ENCODE data around the gene MED9. TPM values are rescaled to one million over a fixed set of nuclear protein-coding genes. Genes with fewer than 3 reads are reported as not detected.
"Not testable (repeated sequence)": the region's sequence is repeated elsewhere in the genome, so short reads cannot be mapped to it uniquely, and the experiment has no call there.

Gene MED9
- total and polyA plus RNA-seq, 2 donors (not counting 1 experiment from before 2014, with no cell fraction given), result 10.5 to 11.7 TPM

- H3K27ac ChIP-seq (ENCODE audit: insufficient read depth, low read length), result no peak overlapping the region
- H3K9me3 ChIP-seq (ENCODE audit: control insufficient read depth, insufficient read depth, low read depth, low read length), result peaks cover 1% of the 10 kb centered on the region
- TF ChIP-seq CTCF (conservative IDR thresholded peaks at IDR 0.05 in 1 of 2, IDR thresholded peaks at IDR 0.05 in 1 of 2; ENCODE audit: low read depth in 1 of 2, low read length in 2 of 2), result no peak
- H3K27me3 ChIP-seq (ENCODE audit: control insufficient read depth, insufficient read depth, low read length), result peaks cover 10% of the 10 kb centered on the region
- no peak overlapping the region for H3K4me3 ChIP-seq (replicated peaks in 1 of 4; ENCODE audit: control extremely low read depth in 1 of 4, insufficient read depth in 1 of 4, low read depth in 3 of 4, low read length in 4 of 4)
- no peaks in the 10 kb centered on the region for H3K36me3 ChIP-seq (ENCODE audit: control insufficient read depth, insufficient read depth, low read length)
- H3K4me2 ChIP-seq (ENCODE audit: extremely low read depth, insufficient read depth, low read length), result no peak overlapping the region
- no peaks in the 10 kb centered on the region for H3K79me2 ChIP-seq (ENCODE audit: control insufficient read depth, insufficient read depth, low read length)
- H3K9ac ChIP-seq (ENCODE audit: insufficient read depth, low read length), result no peak overlapping the region
- H3K4me1 ChIP-seq (ENCODE audit: control insufficient read depth, extremely low read depth, insufficient read depth, low read length), result no peaks in the 10 kb centered on the region
- no peak for DNase-seq (ENCODE audit: low read depth in 2 of 2)
- H4K20me1 ChIP-seq (ENCODE audit: control insufficient read depth, extremely low read depth, insufficient read depth, low read length), result no peaks in the 10 kb centered on the region
- no peak overlapping the region for H2AFZ ChIP-seq (ENCODE audit: low read length)
Measured at GRCh38 chr17:17460038-17460437, 16.8 kb upstream of the MED9 start.

- no peak overlapping the region for H3K27ac ChIP-seq (ENCODE audit: insufficient read depth, low read length)
- no peaks in the 10 kb centered on the region for H3K4me1 ChIP-seq (ENCODE audit: control insufficient read depth, extremely low read depth, insufficient read depth, low read length)
- no peak overlapping the region for H2AFZ ChIP-seq (ENCODE audit: low read length)
- TF ChIP-seq CTCF (conservative IDR thresholded peaks at IDR 0.05 in 1 of 2, IDR thresholded peaks at IDR 0.05 in 1 of 2; ENCODE audit: low read depth in 1 of 2, low read length in 2 of 2), result no peak
- no peak for TF ChIP-seq EZH2 (IDR thresholded peaks at IDR 0.05; ENCODE audit: low read length, missing control alignments)
- H3K79me2 ChIP-seq (ENCODE audit: control insufficient read depth, insufficient read depth, low read length), result no peaks in the 10 kb centered on the region
- peaks cover 14% of the 10 kb centered on the region for H3K27me3 ChIP-seq (ENCODE audit: control insufficient read depth, insufficient read depth, low read length)
- peaks cover 1% of the 10 kb centered on the region for H3K9me3 ChIP-seq (ENCODE audit: control insufficient read depth, insufficient read depth, low read depth, low read length)
- H4K20me1 ChIP-seq (ENCODE audit: control insufficient read depth, extremely low read depth, insufficient read depth, low read length), result no peaks in the 10 kb centered on the region
- H3K4me3 ChIP-seq (replicated peaks in 1 of 4; ENCODE audit: control extremely low read depth in 1 of 4, insufficient read depth in 1 of 4, low read depth in 3 of 4, low read length in 4 of 4), result no peak overlapping the region
- H3K36me3 ChIP-seq (ENCODE audit: control insufficient read depth, insufficient read depth, low read length), result no peaks in the 10 kb centered on the region
- H3K4me2 ChIP-seq (ENCODE audit: extremely low read depth, insufficient read depth, low read length), result no peak overlapping the region
- no peak for DNase-seq (ENCODE audit: low read depth in 2 of 2)
- H3K9ac ChIP-seq (ENCODE audit: insufficient read depth, low read length), result no peak overlapping the region
Measured at GRCh38 chr17:17462048-17462824, 14.6 kb upstream of the MED9 start.

GRCh38 chr17:17463821-17464220 is 13.0 kb upstream of the MED9 start:
- no peak for DNase-seq (ENCODE audit: low read depth in 2 of 2)
- H3K9ac ChIP-seq (ENCODE audit: insufficient read depth, low read length), result no peak overlapping the region

GRCh38 chr17:17465878-17466277 is 10.9 kb upstream of the MED9 start:
- H2AFZ ChIP-seq (ENCODE audit: low read length); H3K9me3 ChIP-seq (ENCODE audit: control insufficient read depth, insufficient read depth, low read depth, low read length); H3K9ac ChIP-seq (ENCODE audit: insufficient read depth, low read length); H3K4me3 ChIP-seq (replicated peaks in 1 of 4; ENCODE audit: control extremely low read depth in 1 of 4, insufficient read depth in 1 of 4, low read depth in 3 of 4, low read length in 4 of 4); H3K79me2 ChIP-seq (ENCODE audit: control insufficient read depth, insufficient read depth, low read length); H3K4me1 ChIP-seq (ENCODE audit: control insufficient read depth, extremely low read depth, insufficient read depth, low read length); H3K36me3 ChIP-seq (ENCODE audit: control insufficient read depth, insufficient read depth, low read length); H4K20me1 ChIP-seq (ENCODE audit: control insufficient read depth, extremely low read depth, insufficient read depth, low read length); H3K4me2 ChIP-seq (ENCODE audit: extremely low read depth, insufficient read depth, low read length); DNase-seq (ENCODE audit: low read depth in 2 of 2); H3K27ac ChIP-seq (ENCODE audit: insufficient read depth, low read length): not testable (repeated sequence)
- peaks cover 20% of the 10 kb centered on the region for H3K27me3 ChIP-seq (ENCODE audit: control insufficient read depth, insufficient read depth, low read length)

More at GRCh38 chr17:17463821-17464220, 13.0 kb upstream of the MED9 start:
- Histone ChIP-seq H3K27ac (ENCODE audit: insufficient read depth, low read length) (no peak overlapping the region), H3K4me3 (replicated peaks in 1 of 4; ENCODE audit: control extremely low read depth in 1 of 4, insufficient read depth in 1 of 4, low read depth in 3 of 4, low read length in 4 of 4) (no peak overlapping the region), H2AFZ (ENCODE audit: low read length) (no peak overlapping the region), H3K27me3 (ENCODE audit: control insufficient read depth, insufficient read depth, low read length) (peaks cover 14% of the 10 kb centered on the region), H3K4me2 (ENCODE audit: extremely low read depth, insufficient read depth, low read length) (no peak overlapping the region), H3K4me1 (ENCODE audit: control insufficient read depth, extremely low read depth, insufficient read depth, low read length) (no peaks in the 10 kb centered on the region), H3K36me3 (ENCODE audit: control insufficient read depth, insufficient read depth, low read length) (no peaks in the 10 kb centered on the region), H3K79me2 (ENCODE audit: control insufficient read depth, insufficient read depth, low read length) (no peaks in the 10 kb centered on the region), H4K20me1 (ENCODE audit: control insufficient read depth, extremely low read depth, insufficient read depth, low read length) (no peaks in the 10 kb centered on the region), H3K9me3 (ENCODE audit: control insufficient read depth, insufficient read depth, low read depth, low read length) (peaks cover 1% of the 10 kb centered on the region)
- TF ChIP-seq EZH2 (IDR thresholded peaks at IDR 0.05; ENCODE audit: low read length, missing control alignments), result no peak
- no peak for TF ChIP-seq CTCF (conservative IDR thresholded peaks at IDR 0.05 in 1 of 2, IDR thresholded peaks at IDR 0.05 in 1 of 2; ENCODE audit: low read depth in 1 of 2, low read length in 2 of 2)

Data from fibroblast of lung (primary cell).